SU-DHL-6 (cell line): Measurements from ENCODE around the gene CTNNA2.

Experiments used
- H2AFZ ChIP-seq: fragments of 200-600 bp; sonication (generic); 2 replicates; pipeline ENCODE4 v1.6.1; 2014; ENCODE audit warnings: low read depth, mild to moderate bottlenecking, moderate library complexity, mixed read lengths, antibody characterized with exemption, low read length; ENCODE audit not compliant: severe bottlenecking
- H3F3A ChIP-seq: fragments of 200-600 bp; shearing (Covaris generic); 2 replicates; pipeline ENCODE4 v1.6.0; 2016; ENCODE audit warnings: antibody characterized with exemption, mild to moderate bottlenecking; ENCODE audit not compliant: insufficient read depth
- H3K27ac ChIP-seq: fragments of 200-600 bp; sonication (generic); 2 replicates; pipeline ENCODE4 v1.5.1; 2016; ENCODE audit warnings: low read depth, mild to moderate bottlenecking, low read length, moderate library complexity, mixed read lengths
- H3K27me3 ChIP-seq: fragments of 200-600 bp; sonication (generic), shearing (Covaris generic); 2 replicates; pipeline ENCODE4 v1.6.0; 2014; ENCODE audit warnings: mild to moderate bottlenecking, low read length
- H3K36me3 ChIP-seq: fragments of 200-600 bp; sonication (generic); 2 replicates; pipeline ENCODE4 v1.6.1; 2014; ENCODE audit warnings: mild to moderate bottlenecking, low read length, mixed read lengths
- H3K4me2 ChIP-seq: fragments of 300-600, 200-600 bp; shearing (Covaris generic), sonication (generic); 2 replicates; pipeline ENCODE4 v1.6.0; 2014; ENCODE audit warnings: low read length, low read depth, mild to moderate bottlenecking; ENCODE audit not compliant: poor library complexity, severe bottlenecking
- H3K4me3 ChIP-seq: fragments of 200-600 bp; sonication (generic); 2 replicates; pipeline ENCODE4 v1.5.1; 2014; ENCODE audit warnings: antibody characterized with exemption, low read length, mild to moderate bottlenecking, mixed read lengths; ENCODE audit not compliant: insufficient read depth, poor library complexity, severe bottlenecking
- H3K79me2 ChIP-seq: fragments of 200-600 bp; sonication (generic); 2 replicates; pipeline ENCODE4 v1.6.1; 2014; ENCODE audit warnings: mild to moderate bottlenecking, low read length, moderate library complexity; ENCODE audit not compliant: insufficient read depth
- H3K9ac ChIP-seq: fragments of 200-600 bp; sonication (generic); 2 replicates; pipeline ENCODE4 v1.7.0; 2014; ENCODE audit warnings: mild to moderate bottlenecking, low read length
- H3K9me2 ChIP-seq: fragments of 200-600 bp; sonication (generic); replicated peaks from 2 replicates; pipeline ENCODE4 v1.6.1; 2014; ENCODE audit warnings: low read length; ENCODE audit not compliant: insufficient read depth
- H3K9me3 ChIP-seq: fragments of 200-600 bp; sonication (generic); 2 replicates; pipeline ENCODE4 v1.6.1; 2014; ENCODE audit warnings: low read length, mixed read lengths; ENCODE audit not compliant: insufficient read depth
- H4K20me1 ChIP-seq: fragments of 200-600 bp; sonication (generic); 2 replicates; pipeline ENCODE4 v1.6.1; 2014; ENCODE audit warnings: low read depth, mild to moderate bottlenecking, antibody characterized with exemption, low read length, moderate library complexity, mixed read lengths
- CTCF ChIP-seq: fragments of 200-600 bp; sonication (generic); IDR thresholded peaks from one replicate; pipeline ENCODE4 v1.5.1; 2017; ENCODE audit warnings: antibody characterized with exemption, mild to moderate bottlenecking, low read length, moderate library complexity; ENCODE audit not compliant: insufficient read depth, poor library complexity, severe bottlenecking
- EZH2phosphoT487 ChIP-seq: fragments of 200-600 bp; sonication (generic), shearing (Covaris generic); conservative IDR thresholded peaks from 2 replicates; pipeline ENCODE4 v1.6.1; 2018; ENCODE audit warnings: mild to moderate bottlenecking, antibody characterized with exemption, low read length, moderate library complexity, mixed read lengths

The CTNNA2 gene

DNA sequence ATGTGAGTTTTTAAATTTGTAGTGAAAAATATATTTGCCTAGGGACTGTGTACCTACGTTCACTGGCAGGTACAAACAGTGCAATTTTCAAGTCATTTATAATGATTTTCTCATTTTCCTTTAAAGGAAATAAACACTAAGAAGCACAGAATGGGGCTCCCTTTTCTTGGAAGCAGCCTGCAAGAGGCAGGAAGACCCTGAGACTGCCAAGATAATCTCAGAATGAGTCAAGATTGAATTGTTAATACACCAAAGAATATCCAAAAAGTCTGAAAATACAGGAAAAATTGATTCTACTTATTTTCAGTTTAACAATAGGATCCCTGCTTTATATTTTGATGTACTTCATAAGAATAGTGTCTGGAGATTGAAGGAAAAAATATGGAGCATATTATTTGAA, 331.2 kb downstream of the CTNNA2 start:
- H3K4me2 ChIP-seq, result no peak overlapping the region
- no peak overlapping the region for H3K4me3 ChIP-seq
- no peak overlapping the region for H3K27ac ChIP-seq
- no peaks in the 10 kb centered on the region for H3K36me3 ChIP-seq
- no peaks in the 10 kb centered on the region for H3K9me2 ChIP-seq
- H3K9me3 ChIP-seq, result no peaks in the 10 kb centered on the region
- no peaks in the 10 kb centered on the region for H3K79me2 ChIP-seq
- TF ChIP-seq EZH2phosphoT487, result no peak
- no peak for TF ChIP-seq CTCF
- no peaks in the 10 kb centered on the region for H3K27me3 ChIP-seq
- H4K20me1 ChIP-seq, result no peaks in the 10 kb centered on the region
- H3K9ac ChIP-seq, result no peak overlapping the region
- H2AFZ ChIP-seq, result no peak overlapping the region
- no peaks in the 10 kb centered on the region for H3F3A ChIP-seq

DNA sequence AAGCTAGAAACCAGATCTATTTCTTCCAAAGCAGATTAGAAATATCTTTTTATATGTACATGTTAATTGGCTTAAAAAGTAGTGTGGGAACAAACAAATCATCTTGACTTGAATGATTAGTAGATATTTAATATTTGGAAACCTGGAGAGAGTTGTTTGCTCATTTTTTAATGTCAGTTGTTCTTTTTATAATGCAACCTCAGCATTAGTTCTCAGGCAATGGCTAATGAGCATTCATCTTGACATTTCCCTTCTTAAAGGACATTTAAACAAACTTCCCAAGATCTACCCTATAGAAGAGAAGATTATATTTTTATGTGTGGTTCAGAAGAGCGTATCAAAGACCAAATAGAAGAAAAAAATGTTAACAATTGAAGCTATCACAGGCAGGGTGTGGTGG, 334.0 kb downstream of the CTNNA2 start:
- no peak overlapping the region for H3K9ac ChIP-seq
- TF ChIP-seq EZH2phosphoT487 (no peak), CTCF (no peak)
- H3F3A ChIP-seq, result no peaks in the 10 kb centered on the region
- H3K79me2 ChIP-seq, result no peaks in the 10 kb centered on the region
- no peaks in the 10 kb centered on the region for H3K9me2 ChIP-seq
- no peak overlapping the region for H3K27ac ChIP-seq
- H4K20me1 ChIP-seq, result no peaks in the 10 kb centered on the region
- H3K9me3 ChIP-seq, result no peaks in the 10 kb centered on the region
- H3K27me3 ChIP-seq, result no peaks in the 10 kb centered on the region
- H3K4me3 ChIP-seq, result no peak overlapping the region
- no peaks in the 10 kb centered on the region for H3K36me3 ChIP-seq
- no peak overlapping the region for H2AFZ ChIP-seq
- H3K4me2 ChIP-seq, result no peak overlapping the region

DNA sequence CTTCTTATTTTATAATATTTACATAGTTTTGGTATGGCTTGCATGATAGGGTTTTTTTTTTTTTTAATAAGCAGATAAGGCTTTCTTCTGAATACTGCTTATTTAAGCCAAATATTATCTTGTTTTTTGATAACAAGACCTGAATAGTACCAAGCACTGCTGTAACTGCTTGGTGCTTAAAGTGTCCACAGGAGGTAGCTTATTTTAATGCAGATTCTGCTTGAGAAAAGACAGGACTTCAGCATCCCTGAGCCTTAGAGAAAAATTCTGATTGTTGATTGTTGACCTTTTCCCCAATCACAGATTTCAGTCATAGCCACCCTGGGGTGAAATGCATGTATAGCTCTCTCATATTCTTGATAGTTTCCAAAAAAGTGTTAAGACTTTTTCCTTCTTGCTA, 336.4 kb downstream of the CTNNA2 start:
- H3K4me3 ChIP-seq, result no peak overlapping the region
- TF ChIP-seq CTCF (no peak), EZH2phosphoT487 (no peak)
- H3K36me3 ChIP-seq, result no peaks in the 10 kb centered on the region
- no peak overlapping the region for H3K9ac ChIP-seq
- no peaks in the 10 kb centered on the region for H3K79me2 ChIP-seq
- H4K20me1 ChIP-seq, result no peaks in the 10 kb centered on the region
- H2AFZ ChIP-seq, result no peak overlapping the region
- no peaks in the 10 kb centered on the region for H3K9me3 ChIP-seq
- H3K4me2 ChIP-seq, result no peak overlapping the region
- no peaks in the 10 kb centered on the region for H3F3A ChIP-seq
- no peaks in the 10 kb centered on the region for H3K27me3 ChIP-seq
- no peak overlapping the region for H3K27ac ChIP-seq
- H3K9me2 ChIP-seq, result no peaks in the 10 kb centered on the region

DNA sequence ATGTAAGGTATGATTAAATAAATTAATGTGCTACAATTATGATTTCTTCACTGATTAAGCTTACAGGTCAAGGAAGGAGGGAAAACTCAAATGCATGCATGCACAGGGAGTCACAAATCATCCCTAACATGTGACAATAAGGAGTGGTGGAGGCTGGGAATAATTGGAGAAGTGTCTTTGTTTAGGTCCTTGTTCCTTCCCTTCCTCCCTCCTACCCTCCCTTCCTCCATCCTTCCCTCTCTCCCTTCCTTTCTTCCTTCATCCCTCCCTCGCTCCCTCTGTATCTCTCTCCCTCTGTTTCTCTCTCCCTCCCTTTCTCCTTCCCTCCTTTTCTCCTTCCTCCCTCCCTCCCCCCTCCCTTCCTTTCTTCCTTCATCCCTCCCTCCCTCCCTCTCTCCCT, 337.1 kb downstream of the CTNNA2 start:
- Histone ChIP-seq H3K4me2 (no peak overlapping the region), H3K27me3 (no peaks in the 10 kb centered on the region), H3K79me2 (no peaks in the 10 kb centered on the region), H3K36me3 (no peaks in the 10 kb centered on the region), H3K9me2 (no peaks in the 10 kb centered on the region), H3K9me3 (no peaks in the 10 kb centered on the region), H3K27ac (no peak overlapping the region), H3K9ac (no peak overlapping the region), H2AFZ (no peak overlapping the region), H3F3A (no peaks in the 10 kb centered on the region), H4K20me1 (no peaks in the 10 kb centered on the region), H3K4me3 (no peak overlapping the region)
- TF ChIP-seq CTCF (no peak), EZH2phosphoT487 (no peak)
